ENCODE measurements around the gene CHAD. TPM values are rescaled to one million over a fixed set of nuclear protein-coding genes. Genes with fewer than 3 reads are reported as not detected.
A peak's percentile ranks its signal among the peaks of the same experiment; 100 is the strongest.

Gene CHAD, protein sequence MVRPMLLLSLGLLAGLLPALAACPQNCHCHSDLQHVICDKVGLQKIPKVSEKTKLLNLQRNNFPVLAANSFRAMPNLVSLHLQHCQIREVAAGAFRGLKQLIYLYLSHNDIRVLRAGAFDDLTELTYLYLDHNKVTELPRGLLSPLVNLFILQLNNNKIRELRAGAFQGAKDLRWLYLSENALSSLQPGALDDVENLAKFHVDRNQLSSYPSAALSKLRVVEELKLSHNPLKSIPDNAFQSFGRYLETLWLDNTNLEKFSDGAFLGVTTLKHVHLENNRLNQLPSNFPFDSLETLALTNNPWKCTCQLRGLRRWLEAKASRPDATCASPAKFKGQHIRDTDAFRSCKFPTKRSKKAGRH
- 0.27 TPM for total RNA-seq
- long read RNA-seq, partial matches to known transcripts = 0 of 7 reads
- long read RNA-seq, other reads (novel, unspliced or antisense) = 7 of 7 reads

DNA sequence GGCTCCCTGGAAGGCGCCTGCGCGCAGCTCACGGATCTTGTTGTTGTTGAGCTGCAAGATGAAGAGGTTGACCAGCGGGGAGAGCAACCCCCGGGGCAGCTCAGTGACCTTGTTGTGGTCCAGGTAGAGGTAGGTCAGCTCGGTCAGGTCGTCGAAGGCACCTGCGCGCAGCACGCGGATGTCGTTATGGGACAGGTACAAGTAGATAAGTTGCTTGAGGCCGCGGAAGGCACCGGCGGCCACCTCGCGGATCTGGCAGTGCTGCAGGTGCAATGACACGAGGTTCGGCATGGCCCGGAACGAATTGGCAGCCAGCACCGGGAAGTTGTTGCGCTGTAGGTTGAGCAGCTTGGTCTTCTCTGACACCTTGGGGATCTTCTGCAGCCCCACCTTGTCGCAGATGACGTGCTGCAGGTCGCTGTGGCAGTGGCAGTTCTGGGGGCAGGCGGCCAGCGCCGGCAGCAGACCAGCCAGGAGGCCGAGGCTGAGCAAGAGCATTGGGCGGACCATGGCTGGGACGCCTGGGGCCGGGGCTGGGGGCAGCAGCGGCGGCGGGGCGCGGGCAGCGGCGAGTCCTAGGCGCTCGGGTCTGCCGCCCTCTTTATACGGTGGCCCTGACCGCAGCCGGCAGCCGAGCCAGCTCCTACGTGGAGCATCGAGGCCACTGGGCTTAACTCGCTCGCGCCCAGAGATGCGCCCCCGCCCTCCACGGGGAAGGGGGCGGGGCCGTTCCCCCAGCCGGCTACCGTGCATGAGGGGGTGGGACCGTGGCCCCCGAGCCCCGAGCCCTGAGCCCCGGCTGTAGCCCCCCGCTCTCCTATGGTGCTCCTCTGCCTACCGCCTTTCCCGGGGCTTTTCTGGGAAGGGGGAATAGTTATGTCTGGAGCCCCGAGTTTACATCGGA lies at the start of gene CHAD:
CHAD (minus strand) TSS at position 577 of the 904 bp plus-strand sequence; CDS start at position 510, 67 bp downstream.
- DNase-seq (no peak), ATAC-seq (ENCODE audit: poor library complexity) (peak; percentile 33)
- intact Hi-C loops (cut with DNase I) = no loop called here

DNA sequence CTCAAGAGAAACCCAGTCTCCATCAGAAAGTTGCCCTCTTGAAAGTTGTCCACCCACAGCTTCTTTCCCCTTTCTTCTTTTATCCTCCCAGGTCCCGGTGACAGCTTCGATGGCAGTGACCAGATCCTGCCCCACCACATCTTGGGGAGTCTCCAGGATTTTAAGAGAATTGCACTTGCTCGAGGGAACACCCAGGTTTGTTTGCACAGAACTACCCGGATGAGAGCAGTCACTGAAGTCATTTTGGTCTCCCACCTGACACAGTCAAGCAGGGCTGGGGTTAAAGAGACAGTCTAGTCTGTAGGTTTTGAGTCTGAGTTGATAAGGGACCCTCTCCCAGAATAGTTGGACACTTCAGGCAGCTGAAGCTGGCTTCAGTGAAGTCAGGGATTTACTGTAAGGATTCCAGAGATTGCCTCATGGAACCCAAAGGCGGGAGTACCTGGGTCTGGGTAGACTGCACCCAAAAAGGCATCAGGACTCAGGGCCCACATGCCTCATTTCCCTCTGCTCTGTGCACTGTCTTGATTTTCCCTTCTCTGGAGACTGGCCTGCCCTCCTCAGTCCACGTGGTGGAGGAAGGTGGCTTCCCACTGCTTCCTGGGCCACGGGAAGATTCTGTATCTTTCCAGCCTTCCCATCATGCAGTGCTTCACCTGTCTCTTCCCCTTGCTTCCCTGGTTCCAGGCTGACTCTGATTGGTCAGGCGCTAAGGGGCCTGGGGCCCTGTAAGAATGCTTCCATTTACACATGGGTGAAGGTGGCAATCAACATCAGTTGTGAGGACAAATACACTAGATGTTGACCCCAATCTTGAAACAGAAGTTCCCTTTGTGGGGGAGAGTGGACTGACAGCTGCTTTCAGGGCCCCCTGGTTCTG lies 49.1 kb upstream of the CHAD start:
- ATAC-seq (ENCODE audit: poor library complexity) = no peak

DNA sequence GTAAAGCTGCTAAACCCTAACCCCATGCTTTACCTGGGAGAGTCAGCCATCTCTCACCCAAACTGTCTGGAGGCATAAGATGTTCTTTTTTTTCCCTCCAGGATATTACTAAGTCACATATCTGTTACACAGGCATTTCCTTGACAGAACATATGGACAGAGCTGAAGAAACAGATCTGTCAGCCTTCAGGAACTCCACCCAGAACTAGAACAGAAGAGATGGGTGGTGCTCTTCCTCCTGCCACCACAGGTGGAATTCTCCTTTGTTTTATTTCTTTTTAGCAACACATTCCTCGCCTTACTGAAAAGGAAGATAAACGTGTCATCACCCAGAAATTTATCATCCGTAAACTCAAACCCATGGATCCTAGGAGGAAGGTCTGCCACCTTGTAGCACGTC lies 48.3 kb upstream of the CHAD start:
- ATAC-seq (ENCODE audit: poor library complexity) = no peak
- DNase-seq = no peak
- intact Hi-C loops (cut with DNase I) = no loop called here

More for the DNA sequence above, 49.1 kb upstream of the CHAD start:
- intact Hi-C loops (cut with DNase I) = no loop called here
- DNase-seq = no peak

DNA sequence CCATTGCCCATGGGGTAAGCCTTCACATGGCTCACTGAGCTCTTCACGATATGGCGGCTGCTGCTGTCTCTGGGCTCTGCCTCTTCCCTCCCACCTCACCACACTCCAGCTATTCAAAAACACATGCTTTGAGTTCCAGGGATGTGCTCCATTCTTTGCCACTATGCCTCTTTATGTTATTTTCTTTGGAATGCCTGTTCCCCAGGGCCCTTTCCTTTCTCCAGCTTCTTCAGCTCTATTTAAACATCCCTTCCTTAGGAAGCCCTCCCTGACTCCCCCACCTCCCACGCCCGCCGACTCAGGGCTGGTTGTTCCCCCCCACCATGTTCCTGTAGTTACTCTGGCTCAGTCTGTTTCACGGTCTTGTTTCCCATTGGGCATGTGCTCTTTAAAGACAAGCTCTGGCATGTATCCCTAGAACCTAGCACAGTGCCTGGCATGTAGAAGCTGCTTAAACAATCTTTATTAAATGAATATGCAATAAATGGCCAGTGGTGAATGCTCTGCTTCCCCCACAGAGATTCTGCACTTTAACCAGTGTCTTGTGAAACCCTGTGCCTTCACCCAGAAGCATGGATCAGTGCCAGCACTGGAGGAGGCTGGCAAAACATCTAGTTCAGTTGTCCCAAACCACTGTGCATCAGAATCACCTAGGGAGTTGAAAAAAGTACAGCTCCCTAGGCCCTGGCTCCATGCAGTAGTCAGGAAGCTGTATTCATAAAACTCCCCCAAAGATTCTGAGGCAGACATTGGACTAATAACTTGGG lies 46.4 kb upstream of the CHAD start:
- intact Hi-C loops (cut with DNase I) = no loop called here
- DNase-seq (peak; percentile 62), ATAC-seq (ENCODE audit: poor library complexity) (peak; percentile 72)

DNA sequence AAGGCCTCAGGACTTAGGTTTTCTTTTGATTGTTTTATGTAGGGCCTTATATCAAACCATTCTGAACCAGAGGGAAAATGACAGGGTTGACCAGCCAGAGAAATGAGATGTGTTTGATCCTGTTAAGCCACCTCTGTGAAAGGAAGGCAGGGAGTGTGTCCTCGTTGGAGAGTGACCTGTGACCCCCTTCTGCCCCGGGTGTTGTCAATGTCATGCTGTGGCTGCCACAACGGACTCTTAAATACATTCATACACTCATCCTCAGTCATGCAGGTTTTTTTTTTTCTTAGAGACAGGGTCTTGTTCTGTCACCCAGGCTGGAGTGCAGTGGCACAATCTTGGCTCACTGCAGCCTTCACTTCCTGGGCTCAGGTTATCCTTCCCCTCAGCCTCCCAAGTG lies 45.7 kb upstream of the CHAD start:
- ATAC-seq (ENCODE audit: poor library complexity) (no peak), DNase-seq (no peak)
- intact Hi-C loops (cut with DNase I) = no loop called here

DNA sequence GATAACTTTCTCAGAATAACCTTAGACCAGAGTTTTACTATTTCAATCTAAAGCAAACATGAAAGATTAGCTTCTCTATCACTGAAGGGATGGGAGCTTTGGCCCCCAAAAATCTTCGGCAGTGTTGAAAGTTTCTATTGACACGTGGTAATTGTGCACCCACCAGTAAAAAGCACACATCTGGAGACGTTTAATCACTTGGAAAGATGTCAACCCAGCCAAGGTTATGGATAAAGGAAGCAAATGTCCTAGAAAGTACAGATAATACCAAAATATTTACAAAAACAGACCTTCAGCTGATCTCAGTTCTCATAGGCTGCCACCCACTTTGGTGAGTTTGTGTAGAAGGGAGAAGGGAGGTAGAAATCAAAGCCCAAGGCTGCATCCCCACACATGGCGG lies 44.8 kb upstream of the CHAD start:
- intact Hi-C loops (cut with DNase I) = no loop called here
- no peak for DNase-seq
- ATAC-seq (ENCODE audit: poor library complexity) = no peak

DNA sequence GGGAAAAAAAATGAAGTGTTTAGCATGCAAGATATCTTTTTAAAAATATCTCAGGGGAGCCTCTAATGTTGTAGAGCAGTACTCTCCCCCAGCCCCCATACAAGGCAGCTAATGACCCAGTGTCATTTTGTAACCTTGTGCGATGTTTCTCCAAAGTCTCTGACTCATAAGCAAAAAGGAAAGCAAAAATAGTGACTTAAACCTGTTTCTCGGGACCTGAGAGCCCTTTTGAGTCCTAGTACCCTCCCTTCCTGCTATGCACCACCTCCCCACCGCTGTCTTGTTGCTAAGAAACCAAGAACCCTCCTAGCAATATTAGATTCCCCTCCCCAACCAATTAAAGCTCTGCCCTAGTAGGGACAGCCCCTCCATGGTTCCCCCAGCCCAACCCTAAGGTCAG lies 42.4 kb upstream of the CHAD start:
- ATAC-seq (ENCODE audit: poor library complexity) (no peak), DNase-seq (no peak)
- intact Hi-C loops (cut with DNase I) = no loop called here

DNA sequence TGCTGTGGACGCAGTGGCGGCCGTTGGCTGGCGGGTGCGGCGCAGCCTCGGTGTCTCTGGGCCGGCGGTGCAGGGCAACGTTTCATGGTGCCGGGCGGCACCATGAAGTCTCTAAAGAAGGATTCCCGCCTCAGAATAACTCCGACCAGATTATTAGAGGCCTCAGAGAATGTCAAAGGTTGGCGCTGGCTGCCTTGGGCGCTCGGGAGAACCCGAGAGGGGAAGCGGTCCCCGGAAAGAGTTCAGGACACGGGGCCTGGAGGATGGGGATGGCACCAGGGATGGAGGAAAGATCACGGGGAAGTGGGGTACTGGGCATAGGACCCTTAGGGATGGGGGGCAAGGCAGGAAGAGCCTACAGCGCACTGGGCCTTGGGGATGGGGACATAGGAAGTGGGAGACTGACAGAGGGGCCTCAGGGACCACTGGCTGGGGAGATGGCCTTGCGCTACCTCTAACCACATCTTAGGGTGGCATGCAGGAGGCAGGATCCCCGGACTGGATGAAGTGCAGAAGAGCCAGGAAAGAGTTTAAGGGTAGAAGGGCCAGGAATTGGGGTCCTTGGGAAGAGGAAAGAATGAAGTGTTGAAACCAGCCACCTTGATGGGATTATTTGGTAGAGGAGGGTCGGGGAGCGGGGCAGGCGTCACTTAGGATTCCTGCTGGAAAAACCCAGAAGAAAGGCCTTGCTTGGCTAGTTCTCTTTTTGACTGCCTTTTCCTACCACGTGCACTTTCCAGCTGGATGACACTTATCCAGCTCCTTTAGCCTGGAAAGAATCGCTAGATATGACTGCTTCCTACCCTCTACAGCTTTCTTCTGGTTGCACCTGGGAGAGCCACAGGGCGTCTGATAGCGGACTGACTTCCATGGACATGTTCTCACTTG lies 40.1 kb upstream of the CHAD start:
- DNase-seq = no peak
- intact Hi-C loops (cut with DNase I) = no loop called here
- ATAC-seq (ENCODE audit: poor library complexity) = no peak

DNA sequence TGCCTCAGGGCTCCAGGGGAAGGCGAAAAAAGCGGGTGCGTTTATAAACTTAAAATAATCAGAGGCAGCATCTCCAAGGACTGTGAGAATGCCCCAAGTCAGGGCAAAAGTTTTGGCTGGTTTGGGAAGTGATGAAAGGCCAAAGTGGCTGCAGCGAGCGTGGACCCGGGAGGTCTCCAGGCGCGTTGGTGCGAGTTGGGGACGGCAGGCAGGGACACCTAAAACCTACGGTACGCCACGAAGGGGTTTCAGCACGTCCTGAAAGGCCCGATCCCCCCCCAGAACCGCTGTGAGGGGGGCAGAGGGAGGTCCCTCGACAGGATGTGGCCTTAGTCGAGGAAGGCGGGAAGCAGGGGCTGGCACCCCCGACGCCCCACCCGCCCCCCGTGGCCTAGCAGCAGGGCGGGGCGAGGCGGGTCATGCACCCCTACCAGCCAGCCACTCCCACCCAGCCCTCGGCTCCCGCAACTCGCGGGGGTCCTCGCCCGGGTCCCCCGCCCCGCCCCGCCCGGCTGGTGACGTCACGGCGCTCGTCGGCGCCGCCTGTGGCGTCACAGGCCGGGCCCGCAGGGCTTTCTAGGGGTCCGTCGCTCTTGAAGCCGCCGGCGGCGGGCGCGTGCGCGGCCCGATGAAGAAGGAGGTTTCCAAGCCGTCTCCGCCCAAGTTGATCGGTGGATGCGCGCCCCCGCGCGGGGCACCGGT lies 39.3 kb upstream of the CHAD start, which contains the start of gene MYCBPAP:
MYCBPAP (plus strand) TSS at position 569 of the 702 bp plus-strand sequence. CDS start 236 bp downstream, outside the sequence.
- peak; percentile 91 for DNase-seq

DNA sequence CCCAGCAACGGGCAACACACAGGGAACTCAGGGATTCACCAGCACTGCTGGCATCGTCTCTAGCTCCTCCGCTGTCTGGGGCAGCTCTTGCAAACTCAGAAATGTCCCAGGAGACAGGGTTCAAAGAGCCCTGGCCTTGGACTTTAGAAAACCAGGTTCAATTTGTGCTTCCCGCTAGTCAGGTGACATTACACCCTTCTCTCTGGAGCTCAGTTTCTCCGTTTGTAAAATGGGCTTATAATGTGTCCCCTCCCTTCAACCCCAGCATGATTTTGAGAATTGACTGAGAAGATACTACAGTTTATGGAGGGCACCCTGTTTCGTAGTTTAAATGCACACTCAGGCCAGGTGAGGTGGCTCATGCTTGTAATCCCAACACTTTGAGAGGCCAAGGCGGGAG lies 37.6 kb upstream of the CHAD start:
- no peak for DNase-seq
- ATAC-seq (ENCODE audit: poor library complexity) = no peak
- intact Hi-C loops (cut with DNase I) = no loop called here

More for the DNA sequence above, 39.3 kb upstream of the CHAD start, which contains the start of gene MYCBPAP:
- intact Hi-C loops (cut with DNase I) = no loop called here
- peak; percentile 94 for ATAC-seq (ENCODE audit: poor library complexity)

DNA sequence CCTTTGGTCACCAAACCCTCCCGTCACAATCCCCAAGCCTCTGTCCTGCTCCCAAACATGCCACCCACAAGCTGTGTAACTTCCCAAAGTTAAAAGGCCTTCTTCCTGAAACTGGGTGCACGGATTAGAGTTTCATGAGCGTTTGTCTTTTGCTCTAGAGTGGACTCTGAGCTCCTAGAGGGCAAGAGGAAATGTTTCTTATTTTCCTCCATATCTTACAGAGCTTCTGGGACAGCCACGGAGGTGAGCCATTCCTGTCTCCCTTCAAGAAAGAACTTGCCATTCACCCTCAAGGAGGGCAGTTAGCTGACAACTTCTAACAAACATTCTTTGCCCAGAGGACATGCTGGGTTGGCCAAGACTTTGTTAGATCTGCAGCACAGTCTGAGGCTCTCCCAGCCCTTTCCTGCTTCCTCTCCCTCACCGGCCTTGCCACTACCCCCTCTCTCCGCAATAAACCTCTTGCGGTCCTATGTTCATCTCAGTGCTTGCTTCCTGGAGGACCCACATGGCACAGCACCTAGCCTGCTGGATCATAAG lies 37.0 kb upstream of the CHAD start:
- intact Hi-C loops (cut with DNase I) = no loop called here
- ATAC-seq (ENCODE audit: poor library complexity) = no peak
- no peak for DNase-seq

DNA sequence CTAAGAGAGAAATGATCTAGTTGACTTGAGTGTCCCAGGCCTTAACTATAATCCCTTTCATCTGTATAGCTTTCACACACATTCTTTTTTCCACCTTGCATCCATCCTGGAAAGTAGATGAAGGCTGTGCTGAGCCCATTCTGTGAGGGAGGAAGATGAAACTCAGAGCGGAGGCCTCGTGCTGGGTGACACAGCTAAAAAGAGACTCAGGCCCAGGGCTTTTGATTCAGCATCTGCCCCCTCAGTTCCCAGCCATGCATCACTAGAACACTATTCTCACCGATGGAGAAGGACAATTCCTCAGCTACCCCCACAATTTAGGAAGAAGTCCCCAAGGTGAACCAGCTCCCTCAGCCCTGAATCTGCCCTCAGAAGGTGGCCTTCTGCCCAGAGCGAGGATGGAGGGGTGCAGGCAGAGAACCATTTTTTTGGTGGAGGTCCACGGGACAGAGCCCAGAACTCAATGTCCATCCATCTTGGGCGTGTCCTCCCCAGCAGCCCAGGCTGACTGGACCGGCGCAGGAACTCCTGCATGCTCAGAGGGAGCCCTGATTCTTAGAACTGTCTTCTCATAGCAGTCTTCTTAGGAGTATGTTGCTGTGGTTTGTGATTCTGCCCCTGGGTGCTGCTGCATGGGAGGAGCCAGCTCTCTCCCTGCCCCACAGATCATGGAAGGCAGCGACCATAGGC lies 33.8 kb upstream of the CHAD start:
- DNase-seq = no peak
- ATAC-seq (ENCODE audit: poor library complexity) = no peak
- intact Hi-C loops (cut with DNase I) = no loop called here

DNA sequence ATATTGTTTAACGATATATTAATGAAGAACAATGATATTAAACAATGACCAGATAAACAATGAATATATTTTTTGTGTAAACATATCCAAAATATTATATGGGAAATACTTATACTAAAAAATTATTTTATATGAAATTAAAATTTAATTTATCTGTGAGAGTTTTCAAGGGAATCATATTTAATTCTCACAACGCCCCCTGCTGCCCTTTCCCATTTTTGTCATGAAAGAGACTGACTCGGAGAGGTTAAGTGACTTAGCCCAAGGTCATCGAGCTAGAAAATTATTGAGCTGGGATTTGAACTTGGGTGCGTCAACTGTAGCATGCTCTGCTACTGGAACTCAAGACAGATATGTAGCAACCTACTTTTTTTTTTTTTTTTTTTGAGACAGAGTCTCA lies 32.4 kb upstream of the CHAD start:
- no peak for ATAC-seq (ENCODE audit: poor library complexity)
- intact Hi-C loops (cut with DNase I) = no loop called here
- no peak for DNase-seq

DNA sequence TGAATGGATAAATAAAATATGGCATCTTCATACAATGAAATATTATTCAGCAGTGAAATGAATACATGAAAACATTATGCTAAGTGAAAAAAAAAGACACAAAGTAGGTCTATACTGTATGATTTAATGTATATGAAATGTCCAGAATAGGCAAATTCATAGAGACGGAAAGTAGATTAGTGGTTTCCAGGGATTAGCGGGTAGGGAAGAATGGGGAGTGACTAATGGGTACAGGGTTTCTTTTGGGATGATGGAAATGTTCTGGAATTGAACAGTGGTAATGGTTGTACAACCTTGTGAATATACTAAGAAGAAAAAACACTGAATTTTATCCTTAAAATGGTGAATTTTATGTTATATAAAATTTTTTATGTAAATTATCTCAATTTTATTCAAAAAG lies 31.0 kb upstream of the CHAD start:
- DNase-seq (no peak), ATAC-seq (ENCODE audit: poor library complexity) (no peak)
- intact Hi-C loops (cut with DNase I) = no loop called here

DNA sequence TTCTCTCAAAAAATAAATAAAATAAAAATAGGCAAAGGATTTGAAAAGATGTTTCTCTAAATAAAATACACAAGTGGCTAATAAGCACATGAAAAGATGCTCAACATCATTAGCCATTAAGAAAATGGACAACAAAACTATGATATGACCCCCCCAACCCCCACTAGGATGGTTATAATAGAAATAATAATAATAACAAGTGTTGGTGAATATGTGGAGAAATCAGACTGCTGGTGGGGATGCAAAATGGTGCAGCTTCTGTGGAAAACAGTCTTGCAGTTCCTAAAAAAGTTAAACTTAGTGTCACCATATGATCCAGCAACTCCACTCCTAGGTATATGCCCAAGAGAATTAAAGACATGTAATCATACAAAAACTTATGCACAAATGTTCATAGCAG lies 30.6 kb upstream of the CHAD start:
- ATAC-seq (ENCODE audit: poor library complexity) (no peak), DNase-seq (no peak)
- intact Hi-C loops (cut with DNase I) = no loop called here

Measured in Right ventricle myocardium superior (tissue), 1 donor.